Lower lobe of right lung (tissue), 2 donors: Measurements from ENCODE around the gene FMN1. TPM values are rescaled to one million over a fixed set of nuclear protein-coding genes. Genes with fewer than 3 reads are reported as not detected.

ENCODE experiments used
- ATAC-seq, 2 donors: fragments of 200-7000 bp; cut with Tn5 transposase; one replicate each; pipeline ENCODE4 v1.9.1; 2020 to 2022; ENCODE audit warnings: mild to moderate bottlenecking in 2 of 2, moderate library complexity in 2 of 2
- DNase-seq: peaks from one replicate; pipeline ENCODE4 v3.0.0-alpha.2; 2020
- H3K27ac ChIP-seq: fragments of 200-600 bp; one replicate; pipeline ENCODE4 v1.8.0; 2022
- H3K27me3 ChIP-seq: fragments of 200-600 bp; one replicate; pipeline ENCODE4 v1.8.0; 2022; ENCODE audit warnings: low read depth
- H3K36me3 ChIP-seq: fragments of 200-600 bp; one replicate; pipeline ENCODE4 v1.8.0; 2022; ENCODE audit warnings: mild to moderate bottlenecking
- H3K4me1 ChIP-seq: fragments of 200-600 bp; one replicate; pipeline ENCODE4 v1.8.0; 2022
- H3K4me3 ChIP-seq: fragments of 200-600 bp; one replicate; pipeline ENCODE4 v1.8.0; 2022; ENCODE audit warnings: mild to moderate bottlenecking
- H3K9me3 ChIP-seq: fragments of 200-600 bp; one replicate; pipeline ENCODE4 v1.8.0; 2022
- CTCF ChIP-seq: fragments of 200-600 bp; IDR thresholded peaks from one replicate; pipeline ENCODE4 v1.8.0; 2022; ENCODE audit warnings: antibody characterized with exemption, mild to moderate bottlenecking
- intact Hi-C: fragments of 100-400 bp; cut with DNase I; formaldehyde crosslinking; loops from one replicate; pipeline ENCODE4 v1.11.0; 2022
- total RNA-seq: library from RNA; stranded (reverse); fragmentation: NEBNext Ultra II Directional; extraction: Animal tissue kit (Norgen Biotek cat#: 25700); gene quantifications from one replicate; pipeline ENCODE4 v1.2.1, GENCODE V29; 2021
- donor health status: DM: no; HTN: yes; CAD: no; lungs with severe emphysema.

FMN1 gene
- total RNA-seq, 1 donor from 2014 or later, result 38.8 TPM

- ATAC-seq, result peak; percentile 61 to 73
- DNase-seq, result no peak
- Histone ChIP-seq H3K27ac (no peak overlapping the region), H3K36me3 (no peaks in the 10 kb centered on the region), H3K27me3 (no peaks in the 10 kb centered on the region), H3K4me3 (no peak overlapping the region), H3K4me1 (peaks cover 8% of the 10 kb centered on the region), H3K9me3 (no peaks in the 10 kb centered on the region)
- intact Hi-C loops, result no loop called here
- no peak for TF ChIP-seq CTCF
Measured at GRCh38 chr15:33007303-33007855, 187.1 kb downstream of the FMN1 start.

- Histone ChIP-seq H3K27me3 (no peaks in the 10 kb centered on the region), H3K9me3 (no peaks in the 10 kb centered on the region), H3K36me3 (no peaks in the 10 kb centered on the region), H3K4me3 (no peak overlapping the region), H3K27ac (no peak overlapping the region), H3K4me1 (peaks cover 8% of the 10 kb centered on the region)
- no peak for ATAC-seq
- intact Hi-C loops, result no loop called here
- DNase-seq, result no peak
- no peak for TF ChIP-seq CTCF
Measured at GRCh38 chr15:33005582-33005981, 188.9 kb downstream of the FMN1 start.

DNA sequence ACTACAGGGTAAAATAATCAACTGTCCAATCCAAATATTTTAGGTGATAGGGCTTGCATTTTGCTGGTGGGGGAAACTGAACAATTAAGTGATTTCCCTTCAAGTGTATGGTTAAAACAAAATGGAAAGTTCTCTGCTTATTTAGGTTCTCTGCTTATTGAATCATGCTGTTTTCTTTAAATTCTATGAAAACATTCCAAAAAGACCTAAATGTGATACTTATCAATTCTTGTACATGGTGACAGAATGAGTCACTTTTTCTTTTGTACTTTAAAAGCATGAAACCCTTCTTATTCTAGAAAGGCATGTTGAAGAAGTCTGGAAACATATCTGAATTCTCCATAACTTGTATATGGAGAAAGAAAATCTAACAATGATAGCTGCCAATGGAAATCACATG lies 192.6 kb downstream of the FMN1 start:
- no peak overlapping the region for H3K4me3 ChIP-seq
- no peak overlapping the region for H3K27ac ChIP-seq
- DNase-seq (no peak), ATAC-seq (no peak)
- H3K36me3 ChIP-seq, result no peaks in the 10 kb centered on the region
- no peaks in the 10 kb centered on the region for H3K4me1 ChIP-seq
- no peaks in the 10 kb centered on the region for H3K27me3 ChIP-seq
- intact Hi-C loops, result no loop called here
- H3K9me3 ChIP-seq, result no peaks in the 10 kb centered on the region
- TF ChIP-seq CTCF, result no peak

GRCh38 chr15:32998979-32999672 lies 195.4 kb downstream of the FMN1 start:
- Histone ChIP-seq H3K36me3 (no peaks in the 10 kb centered on the region), H3K4me3 (no peak overlapping the region), H3K27me3 (no peaks in the 10 kb centered on the region), H3K27ac (no peak overlapping the region), H3K4me1 (no peaks in the 10 kb centered on the region), H3K9me3 (no peaks in the 10 kb centered on the region)
- DNase-seq, result no peak
- TF ChIP-seq CTCF, result no peak
- ATAC-seq, result peak in 1 of 2 donors; percentile 28
- intact Hi-C loops, result no loop called here

DNA sequence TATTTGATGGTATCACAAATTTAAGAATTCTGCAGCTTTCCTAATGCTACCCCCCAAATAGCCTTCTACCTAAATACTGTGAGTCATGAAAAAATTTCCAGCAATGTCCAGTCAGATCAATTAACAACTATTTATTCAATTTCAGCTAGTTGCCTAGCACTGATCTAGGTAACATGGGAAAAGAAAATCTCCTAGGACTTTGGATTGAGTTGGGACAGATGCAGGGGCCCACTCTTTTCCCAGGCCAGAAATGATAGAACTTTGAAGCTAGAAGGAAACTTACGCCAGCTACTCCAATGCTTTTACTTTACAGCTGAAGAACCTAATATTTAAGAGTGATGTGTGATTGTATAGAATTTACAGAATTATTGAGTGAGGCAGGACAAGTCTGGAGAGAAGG lies 196.3 kb downstream of the FMN1 start:
- no peak for DNase-seq
- Histone ChIP-seq H3K4me1 (no peaks in the 10 kb centered on the region), H3K27me3 (no peaks in the 10 kb centered on the region), H3K27ac (no peak overlapping the region), H3K9me3 (no peaks in the 10 kb centered on the region), H3K36me3 (no peaks in the 10 kb centered on the region), H3K4me3 (no peak overlapping the region)
- no peak for ATAC-seq
- no peak for TF ChIP-seq CTCF
- intact Hi-C loops, result no loop called here
